Endothelial cell of umbilical vein (primary cell): ENCODE measurements around the gene TRAPPC4.

Experiments used
- CTCF ChIP-seq, 2 donors: IDR thresholded peaks; 1 replicate in 1 of 2; 2 replicates in 1 of 2; pipeline ENCODE4 v1.5.1; 2011; ENCODE audit warnings: low read length in 2 of 2, mild to moderate bottlenecking in 2 of 2, moderate library complexity in 2 of 2, control low read depth in 1 of 2, inconsistent platforms in 1 of 2, low read depth in 1 of 2; ENCODE audit not compliant: insufficient read depth in 1 of 2; ENCODE audit errors: extremely low read depth in 1 of 2
- EZH2 ChIP-seq: IDR thresholded peaks from 2 replicates; pipeline ENCODE4 v1.6.1; 2012; ENCODE audit warnings: borderline replicate concordance, low read depth, mild to moderate bottlenecking, moderate library complexity, low read length, inconsistent platforms; ENCODE audit not compliant: severe bottlenecking
- FOS ChIP-seq: IDR thresholded peaks from 2 replicates; pipeline ENCODE4 v1.6.1; 2011; ENCODE audit warnings: mild to moderate bottlenecking, low read length, moderate library complexity, borderline replicate concordance; ENCODE audit not compliant: insufficient read depth
- MAX ChIP-seq: IDR thresholded peaks from 2 replicates; pipeline ENCODE4 v1.6.1; 2011; ENCODE audit not compliant: insufficient read depth, insufficient read length
- MYC ChIP-seq: IDR thresholded peaks from one replicate; pipeline ENCODE4 v1.6.1; 2011; ENCODE audit warnings: mild to moderate bottlenecking, low read depth, low read length
- POLR2A ChIP-seq: IDR thresholded peaks from 2 replicates; pipeline ENCODE4 v1.6.1; 2012; ENCODE audit warnings: low read depth, mild to moderate bottlenecking, control low read depth, low read length
- POLR2AphosphoS5 ChIP-seq: IDR thresholded peaks from 2 replicates; pipeline ENCODE4 v1.6.1; 2012; ENCODE audit warnings: low read depth, mild to moderate bottlenecking, control low read depth, low read length, moderate library complexity; ENCODE audit not compliant: insufficient read depth

- TF ChIP-seq CTCF (IDR thresholded peaks at IDR 0.05; ENCODE audit: extremely low read depth in 1 of 2, insufficient read depth in 1 of 2, low read depth in 1 of 2, low read length in 2 of 2) (no peak), MAX (no peak), EZH2 (no peak), POLR2A (no peak), POLR2AphosphoS5 (no peak), FOS (no peak), MYC (no peak)
Observed at GRCh38 chr11:119021631-119022030, 3.1 kb downstream of the TRAPPC4 start.
